Neural progenitor cell (in vitro differentiated cells): ENCODE measurements around the gene AZU1. TPM values are rescaled to one million over a fixed set of nuclear protein-coding genes. Genes with fewer than 3 reads are reported as not detected.
"Not testable (repeated sequence)": the region's sequence is repeated elsewhere in the genome, so short reads cannot be mapped to it uniquely, and the experiment has no call there.

ENCODE experiments used
- DNase-seq: peaks from one replicate; pipeline ENCODE4 v3.0.0-alpha.2; 2016; ENCODE audit warnings: low spot score
- H2AFZ ChIP-seq: fragments of 200-600 bp; sonication (generic); replicated peaks from 2 replicates; pipeline ENCODE4 v1.6.1; 2016; ENCODE audit warnings: antibody characterized with exemption
- H3F3A ChIP-seq: fragments of 200-600 bp; sonication (generic); 2 replicates; pipeline ENCODE4 v1.6.1; 2016; ENCODE audit warnings: antibody characterized with exemption, low read depth
- H3K27ac ChIP-seq: fragments of 200-600 bp; sonication (generic); 2 replicates; pipeline ENCODE4 v1.5.1; 2016; ENCODE audit warnings: mild to moderate bottlenecking
- H3K27me3 ChIP-seq: fragments of 200-600 bp; sonication (generic); 2 replicates; pipeline ENCODE4 v1.6.1; 2016; ENCODE audit warnings: mild to moderate bottlenecking, moderate library complexity
- H3K36me3 ChIP-seq: fragments of 200-600 bp; sonication (generic); 2 replicates; pipeline ENCODE4 v1.5.1; 2016
- H3K4me1 ChIP-seq: fragments of 200-600 bp; sonication (generic); 2 replicates; pipeline ENCODE4 v1.6.1; 2016; ENCODE audit warnings: mixed run types
- H3K4me2 ChIP-seq: fragments of 200-600 bp; sonication (generic); 2 replicates; pipeline ENCODE4 v1.6.1; 2016
- H3K4me3 ChIP-seq: fragments of 200-600 bp; sonication (generic); 2 replicates; pipeline ENCODE4 v1.5.1; 2016
- H3K79me2 ChIP-seq: fragments of 200-600 bp; sonication (generic); 2 replicates; pipeline ENCODE4 v1.6.1; 2016; ENCODE audit warnings: low read depth
- H3K9ac ChIP-seq: fragments of 200-600 bp; sonication (generic); 2 replicates; pipeline ENCODE4 v1.6.1; 2016
- H3K9me3 ChIP-seq: fragments of 200-600 bp; sonication (generic); 2 replicates; pipeline ENCODE4 v1.5.1; 2016; ENCODE audit warnings: low read depth
- H4K20me1 ChIP-seq: fragments of 200-600 bp; sonication (generic); 2 replicates; pipeline ENCODE4 v1.6.1; 2016; ENCODE audit warnings: low read depth
- H3K27ac Mint-ChIP-seq: 3 replicates; pipeline ENCODE4 v1.8.0; 2021; ENCODE audit warnings: mixed read lengths
- H3K27me3 Mint-ChIP-seq: 2 replicates; pipeline ENCODE4 v1.8.0; 2022; ENCODE audit warnings: low read depth, mild to moderate bottlenecking, inconsistent platforms, moderate library complexity, mixed read lengths; ENCODE audit not compliant: insufficient read depth
- H3K36me3 Mint-ChIP-seq: 3 replicates; pipeline ENCODE4 v1.8.0; 2021; ENCODE audit warnings: mixed read lengths
- H3K4me1 Mint-ChIP-seq: 3 replicates; pipeline ENCODE4 v1.8.0; 2021; ENCODE audit warnings: mixed read lengths
- H3K4me3 Mint-ChIP-seq: 3 replicates; pipeline ENCODE4 v1.8.0; 2021; ENCODE audit warnings: mild to moderate bottlenecking, moderate library complexity, mixed read lengths
- H3K9me3 Mint-ChIP-seq: 3 replicates; pipeline ENCODE4 v1.8.0; 2020; ENCODE audit warnings: mixed read lengths
- EZH2 ChIP-seq: fragments of 200-600 bp; sonication (generic); IDR thresholded peaks from 2 replicates; pipeline ENCODE4 v1.6.1; 2017; ENCODE audit warnings: antibody characterized with exemption, mild to moderate bottlenecking, moderate library complexity
- EZH2phosphoT487 ChIP-seq: fragments of 200-600 bp; sonication (generic); IDR thresholded peaks from 2 replicates; pipeline ENCODE4 v1.6.1; 2017; ENCODE audit warnings: antibody characterized with exemption
- total RNA-seq: library from RNA; depleted of rRNA; stranded (reverse); fragments of >200 nt; gene quantifications from 2 replicates; pipeline ENCODE4 v1.2.3, GENCODE V29; 2015; ENCODE audit warnings: low replicate concordance
- TF ChIP-seq, protein P1 (sequence below): fragments of 200-600 bp; sonication (generic); IDR thresholded peaks from 2 replicates; pipeline ENCODE4 v1.5.1; 2017; ENCODE audit warnings: antibody characterized with exemption, mild to moderate bottlenecking

AZU1 gene
- total RNA-seq, 1 donor from 2014 or later, result 1.0 TPM

GRCh38 chr19:845707-846521 lies 18.3 kb downstream of the AZU1 start:
- no peak overlapping the region for H2AFZ ChIP-seq
- H3K36me3 ChIP-seq, result no peaks in the 10 kb centered on the region
- no peaks in the 10 kb centered on the region for H3K36me3 Mint-ChIP-seq
- peak overlapping the region; percentile 80 for H3K27ac Mint-ChIP-seq
- no peak overlapping the region for H3K27ac ChIP-seq
- peak overlapping the region; percentile 74 for H3K4me3 Mint-ChIP-seq
- peak; percentile 39 for DNase-seq
- no peaks in the 10 kb centered on the region for H4K20me1 ChIP-seq
- H3F3A ChIP-seq, result peaks cover 28% of the 10 kb centered on the region
- no peaks in the 10 kb centered on the region for H3K79me2 ChIP-seq
- peaks cover 3% of the 10 kb centered on the region for H3K9me3 Mint-ChIP-seq
- peaks cover 17% of the 10 kb centered on the region for H3K4me1 Mint-ChIP-seq
- H3K4me2 ChIP-seq, result no peak overlapping the region
- H3K27me3 ChIP-seq, result peaks cover 46% of the 10 kb centered on the region
- no peaks in the 10 kb centered on the region for H3K9me3 ChIP-seq
- TF ChIP-seq, protein P1, sequence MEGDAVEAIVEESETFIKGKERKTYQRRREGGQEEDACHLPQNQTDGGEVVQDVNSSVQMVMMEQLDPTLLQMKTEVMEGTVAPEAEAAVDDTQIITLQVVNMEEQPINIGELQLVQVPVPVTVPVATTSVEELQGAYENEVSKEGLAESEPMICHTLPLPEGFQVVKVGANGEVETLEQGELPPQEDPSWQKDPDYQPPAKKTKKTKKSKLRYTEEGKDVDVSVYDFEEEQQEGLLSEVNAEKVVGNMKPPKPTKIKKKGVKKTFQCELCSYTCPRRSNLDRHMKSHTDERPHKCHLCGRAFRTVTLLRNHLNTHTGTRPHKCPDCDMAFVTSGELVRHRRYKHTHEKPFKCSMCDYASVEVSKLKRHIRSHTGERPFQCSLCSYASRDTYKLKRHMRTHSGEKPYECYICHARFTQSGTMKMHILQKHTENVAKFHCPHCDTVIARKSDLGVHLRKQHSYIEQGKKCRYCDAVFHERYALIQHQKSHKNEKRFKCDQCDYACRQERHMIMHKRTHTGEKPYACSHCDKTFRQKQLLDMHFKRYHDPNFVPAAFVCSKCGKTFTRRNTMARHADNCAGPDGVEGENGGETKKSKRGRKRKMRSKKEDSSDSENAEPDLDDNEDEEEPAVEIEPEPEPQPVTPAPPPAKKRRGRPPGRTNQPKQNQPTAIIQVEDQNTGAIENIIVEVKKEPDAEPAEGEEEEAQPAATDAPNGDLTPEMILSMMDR, result no peak
- no peak overlapping the region for H3K4me3 ChIP-seq
- H3K9ac ChIP-seq, result no peak overlapping the region
- H3K27me3 Mint-ChIP-seq, result peaks cover 42% of the 10 kb centered on the region
- H3K4me1 ChIP-seq, result peaks cover 3% of the 10 kb centered on the region

DNA sequence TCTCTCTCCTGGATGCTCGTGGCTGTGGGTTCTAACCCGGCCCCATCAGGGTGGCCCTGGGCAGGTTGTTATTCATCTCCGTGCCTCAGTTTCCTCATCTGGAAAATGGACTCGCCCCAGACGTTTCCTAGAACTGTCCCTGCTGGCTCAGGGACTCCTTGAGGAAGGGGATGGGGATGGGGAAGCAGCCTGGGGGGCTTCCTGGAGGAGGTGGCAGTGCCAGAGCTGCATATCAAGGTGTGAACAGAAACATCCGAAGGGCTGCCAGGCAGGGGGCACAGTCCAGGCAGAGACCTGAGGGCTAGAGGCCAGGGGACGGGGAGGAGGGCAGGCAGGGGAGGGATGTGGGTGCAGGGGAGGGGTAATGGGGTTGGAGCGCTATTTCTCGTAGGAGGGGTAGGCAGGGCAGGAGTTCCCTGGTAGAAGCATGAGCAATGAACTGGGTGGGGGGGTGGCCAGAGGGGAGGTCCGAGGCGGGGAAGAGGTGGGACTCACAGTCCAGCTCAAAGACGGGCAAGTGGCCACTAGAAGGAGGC lies 20.8 kb downstream of the AZU1 start:
- Histone ChIP-seq H3K9ac (no peak overlapping the region), H3K4me1 (peaks cover 3% of the 10 kb centered on the region), H3K4me3 (no peak overlapping the region), H3K27ac (no peak overlapping the region), H4K20me1 (no peaks in the 10 kb centered on the region), H3K36me3 (no peaks in the 10 kb centered on the region), H3K4me2 (no peak overlapping the region), H3K9me3 (no peaks in the 10 kb centered on the region), H3F3A (peaks cover 24% of the 10 kb centered on the region), H3K27me3 (peaks cover 26% of the 10 kb centered on the region), H3K79me2 (no peaks in the 10 kb centered on the region), H2AFZ (no peak overlapping the region)
- Mint-ChIP-seq H3K27me3 (peaks cover 29% of the 10 kb centered on the region), H3K36me3 (no peaks in the 10 kb centered on the region), H3K4me1 (peaks cover 11% of the 10 kb centered on the region), H3K4me3 (no peak overlapping the region), H3K9me3 (no peaks in the 10 kb centered on the region), H3K27ac (no peak overlapping the region)
- DNase-seq, result no peak
- TF ChIP-seq, protein P1, result no peak
- TF ChIP-seq EZH2phosphoT487, result no peak
- TF ChIP-seq EZH2, result no peak

DNA sequence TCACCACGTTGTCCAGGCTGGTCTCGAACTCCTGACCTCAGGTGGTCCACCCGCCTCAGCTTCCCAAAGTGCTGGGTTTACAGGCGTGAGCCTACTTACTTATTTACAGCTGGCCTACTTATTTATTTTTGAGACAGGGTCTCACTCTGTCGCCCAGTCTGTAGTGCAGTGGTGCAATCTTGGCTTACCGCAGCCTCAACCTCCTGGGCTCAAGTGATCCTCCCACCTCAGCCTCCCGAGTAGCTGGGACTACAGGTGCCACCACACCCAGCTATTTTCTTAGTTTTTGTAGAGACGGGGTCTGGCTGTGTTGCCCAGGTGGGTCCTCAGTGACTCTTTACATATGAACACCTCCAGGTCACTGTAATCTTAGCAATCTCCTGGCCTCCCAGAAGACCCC lies 21.6 kb downstream of the AZU1 start:
- H3K4me1 Mint-ChIP-seq, result peaks cover 11% of the 10 kb centered on the region
- not testable (repeated sequence) for H3K36me3 Mint-ChIP-seq, H4K20me1 ChIP-seq, H3K4me1 ChIP-seq, H2AFZ ChIP-seq, H3K9ac ChIP-seq, H3K4me3 Mint-ChIP-seq, H3K27ac ChIP-seq, H3K27ac Mint-ChIP-seq, H3K4me2 ChIP-seq, H3K9me3 ChIP-seq, H3K4me3 ChIP-seq, H3K36me3 ChIP-seq, H3K79me2 ChIP-seq, DNase-seq, H3K9me3 Mint-ChIP-seq
- peaks cover 24% of the 10 kb centered on the region for H3F3A ChIP-seq
- peaks cover 18% of the 10 kb centered on the region for H3K27me3 ChIP-seq
- H3K27me3 Mint-ChIP-seq, result peaks cover 27% of the 10 kb centered on the region
